Measurements from ENCODE around the gene GRK6.

The GRK6 gene

GRCh38 chr5:177387405-177387804, 39.1 kb upstream of the GRK6 start:
- no peak overlapping the region for H3K4me2 ChIP-seq (ENCODE audit: low read depth, low read length)
- DNase-seq, result no peak
- no peaks in the 10 kb centered on the region for H3F3A ChIP-seq (ENCODE audit: insufficient read depth, low read length)
- H3K79me2 ChIP-seq (ENCODE audit: low read length), result no peaks in the 10 kb centered on the region
- H3K4me1 ChIP-seq (ENCODE audit: low read length), result no peaks in the 10 kb centered on the region
- no peaks in the 10 kb centered on the region for H3K9me3 ChIP-seq (replicated peaks; ENCODE audit: insufficient read depth, low read length)
- no peak for TF ChIP-seq CTCF (IDR thresholded peaks at IDR 0.05; ENCODE audit: low read length)
- TF ChIP-seq EZH2phosphoT487 (IDR thresholded peaks at IDR 0.05; ENCODE audit: low read length), result no peak
- no peak for TF ChIP-seq EZH2 (optimal IDR thresholded peaks at IDR 0.05; ENCODE audit: low read depth, low read length)
- H2AFZ ChIP-seq (ENCODE audit: low read length), result no peak overlapping the region
- H3K9me2 ChIP-seq (replicated peaks; ENCODE audit: insufficient read depth, low read length), result no peaks in the 10 kb centered on the region
- H4K20me1 ChIP-seq (ENCODE audit: insufficient read depth, low read length), result no peaks in the 10 kb centered on the region
- H3K27me3 ChIP-seq (replicated peaks; ENCODE audit: insufficient read depth, low read length), result peaks cover 45% of the 10 kb centered on the region
- H3K27ac ChIP-seq (ENCODE audit: low read length), result no peak overlapping the region
- no peak overlapping the region for H3K9ac ChIP-seq (ENCODE audit: low read length)
- no peaks in the 10 kb centered on the region for H3K36me3 ChIP-seq (replicated peaks; ENCODE audit: insufficient read depth, low read length)
- H3K4me3 ChIP-seq (ENCODE audit: low read length), result no peak overlapping the region

GRCh38 chr5:177388521-177389052, 37.9 kb upstream of the GRK6 start:
- no peaks in the 10 kb centered on the region for H3K4me1 ChIP-seq (ENCODE audit: low read length)
- H3K9me3 ChIP-seq (replicated peaks; ENCODE audit: insufficient read depth, low read length), result no peaks in the 10 kb centered on the region
- H3K9me2 ChIP-seq (replicated peaks; ENCODE audit: insufficient read depth, low read length), result no peaks in the 10 kb centered on the region
- H3K4me3 ChIP-seq (ENCODE audit: low read length), result no peak overlapping the region
- H4K20me1 ChIP-seq (ENCODE audit: insufficient read depth, low read length), result no peaks in the 10 kb centered on the region
- TF ChIP-seq CTCF (IDR thresholded peaks at IDR 0.05; ENCODE audit: low read length) (no peak), EZH2 (optimal IDR thresholded peaks at IDR 0.05; ENCODE audit: low read depth, low read length) (no peak), EZH2phosphoT487 (IDR thresholded peaks at IDR 0.05; ENCODE audit: low read length) (no peak)
- DNase-seq, result no peak
- H3K27me3 ChIP-seq (replicated peaks; ENCODE audit: insufficient read depth, low read length), result peaks cover 39% of the 10 kb centered on the region
- H3K36me3 ChIP-seq (replicated peaks; ENCODE audit: insufficient read depth, low read length), result no peaks in the 10 kb centered on the region
- no peaks in the 10 kb centered on the region for H3K79me2 ChIP-seq (ENCODE audit: low read length)
- H3F3A ChIP-seq (ENCODE audit: insufficient read depth, low read length), result no peaks in the 10 kb centered on the region
- no peak overlapping the region for H3K4me2 ChIP-seq (ENCODE audit: low read depth, low read length)
- H2AFZ ChIP-seq (ENCODE audit: low read length), result no peak overlapping the region
- no peak overlapping the region for H3K27ac ChIP-seq (ENCODE audit: low read length)
- no peak overlapping the region for H3K9ac ChIP-seq (ENCODE audit: low read length)

GRCh38 chr5:177389241-177390169, 37.0 kb upstream of the GRK6 start:
- Histone ChIP-seq H3K27ac (ENCODE audit: low read length) (no peak overlapping the region), H3K4me3 (ENCODE audit: low read length) (no peak overlapping the region), H3K9ac (ENCODE audit: low read length) (no peak overlapping the region), H2AFZ (ENCODE audit: low read length) (no peak overlapping the region), H3K27me3 (replicated peaks; ENCODE audit: insufficient read depth, low read length) (peaks cover 30% of the 10 kb centered on the region), H3K9me2 (replicated peaks; ENCODE audit: insufficient read depth, low read length) (no peaks in the 10 kb centered on the region), H3K9me3 (replicated peaks; ENCODE audit: insufficient read depth, low read length) (no peaks in the 10 kb centered on the region), H3K4me2 (ENCODE audit: low read depth, low read length) (no peak overlapping the region), H3K79me2 (ENCODE audit: low read length) (no peaks in the 10 kb centered on the region), H3F3A (ENCODE audit: insufficient read depth, low read length) (no peaks in the 10 kb centered on the region), H3K36me3 (replicated peaks; ENCODE audit: insufficient read depth, low read length) (no peaks in the 10 kb centered on the region), H4K20me1 (ENCODE audit: insufficient read depth, low read length) (no peaks in the 10 kb centered on the region), H3K4me1 (ENCODE audit: low read length) (no peaks in the 10 kb centered on the region)
- TF ChIP-seq CTCF (IDR thresholded peaks at IDR 0.05; ENCODE audit: low read length) (no peak), EZH2 (optimal IDR thresholded peaks at IDR 0.05; ENCODE audit: low read depth, low read length) (no peak)
- DNase-seq, result no peak
